ENCODE results near the gene PGA4.

DNA sequence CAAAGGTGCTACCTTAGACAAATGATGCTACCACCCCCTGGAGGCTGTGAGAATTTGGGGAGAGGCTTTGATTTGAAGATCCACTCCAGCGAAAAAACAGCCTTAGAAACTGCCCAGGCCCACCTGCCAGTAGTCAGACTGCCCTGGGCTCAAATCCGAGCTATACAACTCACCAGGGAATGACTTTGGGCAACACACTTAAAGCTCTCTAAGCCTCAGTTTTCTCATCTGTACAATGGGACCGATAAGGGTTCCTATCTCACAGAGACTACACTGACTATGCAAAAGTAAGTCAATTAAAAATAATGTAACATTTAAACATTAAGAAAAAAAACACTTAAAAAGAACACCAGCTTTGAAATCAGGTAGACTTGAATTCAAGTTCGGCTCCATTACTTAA is 53.0 kb downstream of the PGA4 start:
- TF ChIP-seq EZH2 (IDR thresholded peaks at IDR 0.05; ENCODE audit: borderline replicate concordance, low read depth, low read length, severe bottlenecking): no peak
- TF ChIP-seq, protein P1, sequence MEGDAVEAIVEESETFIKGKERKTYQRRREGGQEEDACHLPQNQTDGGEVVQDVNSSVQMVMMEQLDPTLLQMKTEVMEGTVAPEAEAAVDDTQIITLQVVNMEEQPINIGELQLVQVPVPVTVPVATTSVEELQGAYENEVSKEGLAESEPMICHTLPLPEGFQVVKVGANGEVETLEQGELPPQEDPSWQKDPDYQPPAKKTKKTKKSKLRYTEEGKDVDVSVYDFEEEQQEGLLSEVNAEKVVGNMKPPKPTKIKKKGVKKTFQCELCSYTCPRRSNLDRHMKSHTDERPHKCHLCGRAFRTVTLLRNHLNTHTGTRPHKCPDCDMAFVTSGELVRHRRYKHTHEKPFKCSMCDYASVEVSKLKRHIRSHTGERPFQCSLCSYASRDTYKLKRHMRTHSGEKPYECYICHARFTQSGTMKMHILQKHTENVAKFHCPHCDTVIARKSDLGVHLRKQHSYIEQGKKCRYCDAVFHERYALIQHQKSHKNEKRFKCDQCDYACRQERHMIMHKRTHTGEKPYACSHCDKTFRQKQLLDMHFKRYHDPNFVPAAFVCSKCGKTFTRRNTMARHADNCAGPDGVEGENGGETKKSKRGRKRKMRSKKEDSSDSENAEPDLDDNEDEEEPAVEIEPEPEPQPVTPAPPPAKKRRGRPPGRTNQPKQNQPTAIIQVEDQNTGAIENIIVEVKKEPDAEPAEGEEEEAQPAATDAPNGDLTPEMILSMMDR (IDR thresholded peaks at IDR 0.05; ENCODE audit: borderline replicate concordance, extremely low read depth, low read length, poor library complexity, severe bottlenecking): no peak
